Neural progenitor cell (in vitro differentiated cells): Measurements from ENCODE around the gene CATSPER3.

ENCODE experiments used
- CTCF ChIP-seq: fragments of 200-600 bp; sonication (generic); IDR thresholded peaks from 2 replicates; pipeline ENCODE4 v1.5.1; 2017; ENCODE audit warnings: antibody characterized with exemption, mild to moderate bottlenecking
- EZH2phosphoT487 ChIP-seq: fragments of 200-600 bp; sonication (generic); IDR thresholded peaks from 2 replicates; pipeline ENCODE4 v1.6.1; 2017; ENCODE audit warnings: antibody characterized with exemption

GRCh38 chr5:135046661-135047346 lies 79.1 kb downstream of the CATSPER3 start:
- no peak for TF ChIP-seq CTCF
- no peak for TF ChIP-seq EZH2phosphoT487
